GM12801 (cell line): ENCODE measurements around the gene TSN.

Source experiments
- CTCF ChIP-seq: IDR thresholded peaks from one replicate; pipeline ENCODE4 v1.5.1; 2011; ENCODE audit warnings: control low read depth; ENCODE audit not compliant: insufficient read length; ENCODE audit errors: extremely low read depth

The TSN gene

DNA sequence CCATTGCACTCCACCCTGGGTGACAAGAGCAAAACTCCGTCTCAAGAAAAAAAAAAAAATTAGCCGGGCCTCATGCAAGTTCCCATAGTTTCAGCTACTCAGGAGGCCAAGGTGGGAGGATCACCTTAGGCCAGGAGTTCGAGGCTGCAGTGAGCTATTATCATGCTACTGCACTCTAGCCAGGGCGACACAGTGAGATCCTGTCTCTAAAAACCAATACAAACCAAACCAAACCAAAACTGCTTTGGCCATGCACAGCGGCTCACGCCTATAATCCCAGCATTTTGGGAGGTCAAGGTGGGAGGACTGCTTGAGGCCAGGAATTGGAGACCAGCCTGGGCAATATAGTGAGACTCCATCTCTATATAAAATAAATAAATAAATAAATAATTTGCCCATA lies 37.9 kb upstream of the TSN start:
- no peak for TF ChIP-seq CTCF

- no peak for TF ChIP-seq CTCF
These were observed 33.5 kb upstream of the TSN start for GRCh38 chr2:121721926-121722325.

GRCh38 chr2:121722479-121722878 lies 33.0 kb upstream of the TSN start:
- TF ChIP-seq CTCF, result no peak

DNA sequence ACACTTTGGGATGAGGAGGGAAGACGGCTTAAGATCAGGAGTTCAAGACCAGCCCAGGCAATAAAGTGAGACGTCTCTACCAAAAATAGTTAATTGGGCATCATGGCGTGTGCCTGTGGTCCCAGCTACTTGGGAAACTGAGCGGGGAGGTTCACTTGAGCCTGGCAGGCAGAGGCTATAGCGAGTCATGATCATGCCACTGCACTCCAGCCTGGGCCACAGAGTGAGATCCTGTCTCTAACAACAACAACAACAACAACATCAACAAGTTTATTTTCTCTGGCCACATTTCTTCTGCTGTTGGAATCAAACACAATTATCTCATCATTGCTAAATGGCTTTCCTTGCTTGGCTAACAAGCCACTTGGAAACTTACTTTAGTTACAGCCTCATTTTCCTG lies 32.1 kb upstream of the TSN start:
- TF ChIP-seq CTCF, result no peak

DNA sequence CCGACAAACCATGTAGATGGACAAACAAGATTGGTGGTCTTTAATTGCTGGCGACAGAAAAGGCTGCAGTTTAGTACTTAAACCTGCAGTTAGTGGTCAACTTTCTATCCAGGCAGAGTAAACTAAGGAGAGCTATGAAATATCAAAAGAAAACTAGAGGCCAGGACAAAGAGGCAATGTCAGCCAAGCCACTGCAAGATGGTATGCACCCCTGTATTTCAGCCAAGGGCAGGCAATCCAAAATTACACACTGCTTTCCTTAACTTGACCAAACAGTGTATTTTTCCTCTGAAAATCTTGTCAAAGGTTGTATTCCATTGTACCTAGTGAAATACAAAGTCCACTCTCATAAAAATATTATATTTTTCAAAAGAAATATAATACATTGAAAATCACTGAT lies 28.1 kb upstream of the TSN start:
- TF ChIP-seq CTCF, result no peak

GRCh38 chr2:121727950-121728349 lies 27.5 kb upstream of the TSN start:
- TF ChIP-seq CTCF, result no peak

- TF ChIP-seq CTCF, result no peak
These were observed 24.1 kb upstream of the TSN start for GRCh38 chr2:121731366-121731765.

- TF ChIP-seq CTCF, result no peak
These were observed 19.9 kb upstream of the TSN start for GRCh38 chr2:121735518-121736074.
